HFF-Myc (cell line): ENCODE results near the gene PRKN.
"Not testable (repeated sequence)": the region's sequence is repeated elsewhere in the genome, so short reads cannot be mapped to it uniquely, and the experiment has no call there.

Experiments
- DNase-seq: peaks from one replicate; pipeline ENCODE4 v3.0.0-alpha.2; 2011; ENCODE audit warnings: low read depth; ENCODE audit errors: extremely low read depth
- H3K4me3 ChIP-seq: replicated peaks from 2 replicates; pipeline ENCODE4 v1.5.1; 2011; ENCODE audit warnings: low read depth, mild to moderate bottlenecking, control low read depth, low read length
- TF ChIP-seq, protein P1 (sequence below): IDR thresholded peaks from 2 replicates; pipeline ENCODE4 v1.5.1; 2012; ENCODE audit warnings: mild to moderate bottlenecking, low read depth, low read length, control low read depth; ENCODE audit errors: missing control alignments

PRKN gene

DNA sequence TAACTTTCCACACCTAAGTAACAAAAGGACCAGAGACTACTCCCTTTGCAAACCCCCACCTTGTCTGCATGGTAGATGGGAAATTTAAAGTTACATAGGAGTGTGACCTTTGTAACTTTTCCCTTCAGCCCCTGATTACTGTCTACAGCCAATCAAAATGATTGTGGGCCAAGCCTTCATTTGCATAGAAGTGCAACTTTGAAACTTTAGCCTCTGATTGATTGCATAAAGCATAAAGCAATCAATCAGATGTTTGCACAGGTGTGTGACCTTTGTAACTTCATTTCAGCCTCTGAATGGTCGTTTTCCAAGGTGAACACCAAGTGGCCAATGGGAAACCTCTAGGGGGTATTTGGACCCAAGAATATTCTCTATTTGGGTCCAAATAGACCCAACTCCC is 46.1 kb downstream of the PRKN start:
- H3K4me3 ChIP-seq = no peak overlapping the region
- TF ChIP-seq, protein P1, sequence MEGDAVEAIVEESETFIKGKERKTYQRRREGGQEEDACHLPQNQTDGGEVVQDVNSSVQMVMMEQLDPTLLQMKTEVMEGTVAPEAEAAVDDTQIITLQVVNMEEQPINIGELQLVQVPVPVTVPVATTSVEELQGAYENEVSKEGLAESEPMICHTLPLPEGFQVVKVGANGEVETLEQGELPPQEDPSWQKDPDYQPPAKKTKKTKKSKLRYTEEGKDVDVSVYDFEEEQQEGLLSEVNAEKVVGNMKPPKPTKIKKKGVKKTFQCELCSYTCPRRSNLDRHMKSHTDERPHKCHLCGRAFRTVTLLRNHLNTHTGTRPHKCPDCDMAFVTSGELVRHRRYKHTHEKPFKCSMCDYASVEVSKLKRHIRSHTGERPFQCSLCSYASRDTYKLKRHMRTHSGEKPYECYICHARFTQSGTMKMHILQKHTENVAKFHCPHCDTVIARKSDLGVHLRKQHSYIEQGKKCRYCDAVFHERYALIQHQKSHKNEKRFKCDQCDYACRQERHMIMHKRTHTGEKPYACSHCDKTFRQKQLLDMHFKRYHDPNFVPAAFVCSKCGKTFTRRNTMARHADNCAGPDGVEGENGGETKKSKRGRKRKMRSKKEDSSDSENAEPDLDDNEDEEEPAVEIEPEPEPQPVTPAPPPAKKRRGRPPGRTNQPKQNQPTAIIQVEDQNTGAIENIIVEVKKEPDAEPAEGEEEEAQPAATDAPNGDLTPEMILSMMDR = no peak
- DNase-seq = no peak

DNA sequence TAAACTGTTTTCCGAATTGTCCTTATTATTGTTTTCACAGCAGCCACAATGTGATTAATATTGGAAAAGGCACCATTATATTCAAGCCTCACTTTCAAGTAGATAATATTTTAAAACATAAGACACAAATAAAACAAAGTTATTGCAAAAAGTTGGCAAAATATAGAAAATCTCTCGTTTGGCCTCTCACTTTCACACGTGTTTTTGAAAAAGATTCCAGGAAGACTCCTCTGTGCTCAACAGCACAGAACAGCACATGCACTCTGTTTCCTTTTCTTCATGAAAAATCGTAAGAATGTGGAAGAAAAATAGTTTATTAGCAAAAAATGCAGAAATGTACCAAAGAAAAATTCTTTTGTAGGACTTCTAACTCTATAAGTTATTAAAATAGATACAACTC is 46.7 kb downstream of the PRKN start:
- H3K4me3 ChIP-seq = no peak overlapping the region
- no peak for DNase-seq
- TF ChIP-seq, protein P1 = no peak

DNA sequence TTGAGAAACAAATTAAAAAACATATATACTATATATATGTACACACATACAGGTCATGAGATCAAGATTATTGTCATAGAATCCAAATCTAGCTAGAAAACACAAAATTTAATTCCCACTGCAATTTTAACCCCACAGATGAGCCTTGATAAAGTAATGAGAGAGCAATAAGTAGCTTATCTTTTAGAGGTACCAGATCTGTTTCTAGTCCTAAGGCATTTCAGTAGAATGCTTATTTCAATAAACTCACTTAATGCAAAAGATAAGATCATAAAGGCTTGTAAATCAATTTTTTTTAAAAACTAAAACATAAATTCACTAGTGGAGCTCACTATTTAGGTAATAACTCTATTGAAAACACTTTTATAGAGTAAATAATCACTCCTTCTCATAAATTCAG is 47.2 kb downstream of the PRKN start:
- TF ChIP-seq, protein P1 = no peak
- DNase-seq = no peak

DNA sequence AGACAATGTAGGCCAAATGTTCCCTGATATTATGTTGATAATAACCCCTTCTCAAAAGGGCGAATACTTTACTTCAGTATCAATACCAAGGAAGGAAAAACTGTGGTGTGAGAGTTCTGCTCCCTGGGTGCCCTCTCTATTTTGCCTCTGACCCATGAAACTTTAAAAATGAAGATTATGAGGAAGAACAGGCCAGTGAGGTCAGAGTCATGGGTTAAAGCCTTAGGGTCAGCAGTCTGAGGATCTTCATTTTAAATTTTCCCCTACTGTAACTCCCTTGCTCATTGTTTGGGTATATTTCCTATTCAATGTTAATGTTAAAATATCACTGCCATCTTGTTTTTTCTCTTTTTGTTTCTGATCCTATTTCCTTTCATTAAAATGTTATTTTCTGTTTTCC is 47.9 kb downstream of the PRKN start:
- TF ChIP-seq, protein P1 = no peak
- H3K4me3 ChIP-seq = no peak overlapping the region
- DNase-seq = no peak

More for the DNA sequence above, 47.2 kb downstream of the PRKN start:
- no peak overlapping the region for H3K4me3 ChIP-seq

DNA sequence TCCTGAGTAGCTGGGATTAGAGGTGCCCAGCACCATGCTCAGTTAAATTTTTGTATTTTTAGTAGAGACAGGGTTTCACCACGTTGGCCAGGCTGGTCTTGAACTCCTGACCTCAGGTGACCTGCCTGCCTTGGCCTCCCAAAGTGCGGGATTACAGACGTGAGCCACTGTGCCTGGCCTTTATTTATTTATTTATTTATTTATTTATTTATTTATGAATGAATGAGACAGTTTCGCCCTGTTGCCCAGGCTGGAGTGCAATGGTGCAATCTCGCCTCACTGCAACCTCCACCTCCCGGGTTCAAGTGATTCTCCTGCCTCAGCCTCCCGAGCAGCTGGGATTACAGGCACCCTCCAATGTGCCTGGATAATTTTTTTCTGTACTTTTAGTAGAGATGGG is 48.7 kb downstream of the PRKN start:
- not testable (repeated sequence) for H3K4me3 ChIP-seq, DNase-seq

DNA sequence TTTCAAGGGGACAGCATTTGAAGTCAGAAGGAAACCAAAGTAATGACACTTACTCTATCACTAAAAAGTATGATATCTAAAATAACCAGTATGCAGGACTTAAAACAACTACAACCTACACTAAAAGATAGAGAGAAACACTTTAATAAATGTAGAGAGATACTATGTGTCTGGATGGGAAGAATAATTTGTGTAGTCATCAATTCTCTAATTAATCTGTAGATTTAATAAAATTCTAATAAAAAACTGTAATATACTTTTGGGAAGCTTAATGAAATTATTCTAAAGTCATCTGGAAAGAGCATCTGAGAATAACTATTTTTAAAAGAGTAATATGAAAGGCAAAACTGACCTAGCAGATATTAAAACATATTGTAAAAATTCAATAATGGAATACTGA is 52.1 kb downstream of the PRKN start:
- DNase-seq = no peak
- TF ChIP-seq, protein P1 = no peak
- no peak overlapping the region for H3K4me3 ChIP-seq

DNA sequence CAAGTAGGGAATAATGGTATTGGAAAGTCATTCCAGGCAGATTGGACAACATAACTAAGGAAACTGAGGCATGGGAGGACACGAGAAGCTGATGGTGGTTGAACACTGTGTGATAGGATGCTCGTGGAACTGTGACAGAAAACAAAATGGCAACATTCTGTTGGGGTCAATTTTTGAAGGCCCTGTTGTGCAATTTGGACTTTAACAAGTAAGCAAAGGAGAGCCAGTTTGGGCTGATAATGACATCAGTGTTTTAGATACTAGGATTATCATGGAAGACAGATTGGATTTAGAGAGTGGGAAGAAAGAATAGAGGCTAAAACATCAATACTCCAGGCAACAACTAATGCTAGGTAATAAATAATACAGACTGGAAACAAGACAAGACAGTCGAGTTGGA is 53.1 kb downstream of the PRKN start:
- H3K4me3 ChIP-seq = no peak overlapping the region
- no peak for DNase-seq
- TF ChIP-seq, protein P1 = no peak
